HK-2 (cell line): ENCODE results near the gene GNA14.
"Not testable (repeated sequence)": the region's sequence is repeated elsewhere in the genome, so short reads cannot be mapped to it uniquely, and the experiment has no call there.

ENCODE experiments used
- DNase-seq: peaks from one replicate; pipeline ENCODE4 v3.0.0-alpha.2; 2018; ENCODE audit not compliant: unreplicated experiment

GNA14 gene

GRCh38 chr9:77643871-77644270, 4.3 kb downstream of the GNA14 start:
- no peak for DNase-seq

GRCh38 chr9:77640741-77641580, 7.2 kb downstream of the GNA14 start:
- DNase-seq = no peak

- no peak for DNase-seq
Observed at GRCh38 chr9:77632652-77633051, 15.5 kb downstream of the GNA14 start.

- DNase-seq = not testable (repeated sequence)
Observed at GRCh38 chr9:77628864-77629263, 19.3 kb downstream of the GNA14 start.

GRCh38 chr9:77616191-77616590, 31.9 kb downstream of the GNA14 start:
- no peak for DNase-seq

GRCh38 chr9:77614645-77615044, 33.5 kb downstream of the GNA14 start:
- no peak for DNase-seq

GRCh38 chr9:77606526-77606925, 41.6 kb downstream of the GNA14 start:
- DNase-seq = no peak

GRCh38 chr9:77605449-77606220, 42.5 kb downstream of the GNA14 start:
- DNase-seq = no peak

- DNase-seq = no peak
Observed at GRCh38 chr9:77604316-77604715, 43.8 kb downstream of the GNA14 start.

GRCh38 chr9:77602852-77603251, 45.3 kb downstream of the GNA14 start:
- no peak for DNase-seq

GRCh38 chr9:77601476-77602099, 46.5 kb downstream of the GNA14 start:
- DNase-seq = no peak

GRCh38 chr9:77600810-77601209, 47.3 kb downstream of the GNA14 start:
- no peak for DNase-seq

- DNase-seq = no peak
Observed at GRCh38 chr9:77599492-77599891, 48.6 kb downstream of the GNA14 start.

GRCh38 chr9:77598991-77599390, 49.1 kb downstream of the GNA14 start:
- no peak for DNase-seq

GRCh38 chr9:77598524-77598923, 49.6 kb downstream of the GNA14 start:
- no peak for DNase-seq

GRCh38 chr9:77597057-77597456, 51.1 kb downstream of the GNA14 start:
- no peak for DNase-seq

GRCh38 chr9:77595426-77596095, 52.6 kb downstream of the GNA14 start:
- no peak for DNase-seq

- no peak for DNase-seq
Observed at GRCh38 chr9:77594963-77595362, 53.2 kb downstream of the GNA14 start.

GRCh38 chr9:77593528-77593927, 54.6 kb downstream of the GNA14 start:
- DNase-seq = no peak

- no peak for DNase-seq
Observed at GRCh38 chr9:77592476-77592875, 55.6 kb downstream of the GNA14 start.

GRCh38 chr9:77589046-77589795, 58.9 kb downstream of the GNA14 start:
- no peak for DNase-seq
